ENCODE measurements around the gene COL4A2.

COL4A2 gene

GRCh38 chr13:110351636-110352420 lies 44.7 kb downstream of the COL4A2 start:
- Histone ChIP-seq H3K9me3 (ENCODE audit: insufficient read depth, low read length) (no peaks in the 10 kb centered on the region), H3K36me3 (ENCODE audit: insufficient read depth, insufficient read length, low read length) (peaks cover 10% of the 10 kb centered on the region), H3K9ac (ENCODE audit: insufficient read length, low read depth) (no peak overlapping the region), H3K4me1 (ENCODE audit: insufficient read depth, insufficient read length) (no peaks in the 10 kb centered on the region), H3K27me3 (ENCODE audit: insufficient read depth, insufficient read length) (no peaks in the 10 kb centered on the region), H3K4me3 (ENCODE audit: insufficient read length, low read depth) (no peak overlapping the region)
- TF ChIP-seq YY1 (IDR thresholded peaks at IDR 0.05; ENCODE audit: insufficient read depth, insufficient read length), result no peak
- no peak for TF ChIP-seq SUZ12 (IDR thresholded peaks at IDR 0.05; ENCODE audit: extremely low read depth, insufficient read depth, insufficient read length)
- no peak for TF ChIP-seq ZNF274 (IDR thresholded peaks at IDR 0.05; ENCODE audit: low read depth, low read length)
- DNase-seq (ENCODE audit: low read depth, low spot score), result no peak

GRCh38 chr13:110352735-110353134 lies 45.7 kb downstream of the COL4A2 start:
- no peaks in the 10 kb centered on the region for H3K9me3 ChIP-seq (ENCODE audit: insufficient read depth, low read length)

GRCh38 chr13:110353339-110353977 lies 46.4 kb downstream of the COL4A2 start:
- H3K36me3 ChIP-seq (ENCODE audit: insufficient read depth, insufficient read length, low read length), result peaks cover 21% of the 10 kb centered on the region
- H3K27me3 ChIP-seq (ENCODE audit: insufficient read depth, insufficient read length), result no peaks in the 10 kb centered on the region
- TF ChIP-seq SUZ12 (IDR thresholded peaks at IDR 0.05; ENCODE audit: extremely low read depth, insufficient read depth, insufficient read length) (no peak), YY1 (IDR thresholded peaks at IDR 0.05; ENCODE audit: insufficient read depth, insufficient read length) (no peak), ZNF274 (IDR thresholded peaks at IDR 0.05; ENCODE audit: low read depth, low read length) (no peak)
- H3K4me3 ChIP-seq (ENCODE audit: insufficient read length, low read depth), result no peak overlapping the region
- H3K4me1 ChIP-seq (ENCODE audit: insufficient read depth, insufficient read length), result no peaks in the 10 kb centered on the region
- H3K9ac ChIP-seq (ENCODE audit: insufficient read length, low read depth), result no peak overlapping the region
- H3K9me3 ChIP-seq (ENCODE audit: insufficient read depth, low read length), result no peaks in the 10 kb centered on the region
- no peak for DNase-seq (ENCODE audit: low read depth, low spot score)

More at GRCh38 chr13:110352735-110353134, 45.7 kb downstream of the COL4A2 start:
- Histone ChIP-seq H3K27me3 (ENCODE audit: insufficient read depth, insufficient read length) (no peaks in the 10 kb centered on the region), H3K9ac (ENCODE audit: insufficient read length, low read depth) (no peak overlapping the region), H3K36me3 (ENCODE audit: insufficient read depth, insufficient read length, low read length) (peaks cover 15% of the 10 kb centered on the region), H3K4me1 (ENCODE audit: insufficient read depth, insufficient read length) (no peaks in the 10 kb centered on the region), H3K4me3 (ENCODE audit: insufficient read length, low read depth) (no peak overlapping the region)
- DNase-seq (ENCODE audit: low read depth, low spot score), result no peak
- no peak for TF ChIP-seq ZNF274 (IDR thresholded peaks at IDR 0.05; ENCODE audit: low read depth, low read length)
- no peak for TF ChIP-seq YY1 (IDR thresholded peaks at IDR 0.05; ENCODE audit: insufficient read depth, insufficient read length)
- TF ChIP-seq SUZ12 (IDR thresholded peaks at IDR 0.05; ENCODE audit: extremely low read depth, insufficient read depth, insufficient read length), result no peak

- H3K4me3 ChIP-seq (ENCODE audit: insufficient read length, low read depth), result no peak overlapping the region
- peaks cover 19% of the 10 kb centered on the region for H3K36me3 ChIP-seq (ENCODE audit: insufficient read depth, insufficient read length, low read length)
- H3K9me3 ChIP-seq (ENCODE audit: insufficient read depth, low read length), result no peaks in the 10 kb centered on the region
- no peak overlapping the region for H3K9ac ChIP-seq (ENCODE audit: insufficient read length, low read depth)
- DNase-seq (ENCODE audit: low read depth, low spot score), result no peak
- no peaks in the 10 kb centered on the region for H3K4me1 ChIP-seq (ENCODE audit: insufficient read depth, insufficient read length)
- H3K27me3 ChIP-seq (ENCODE audit: insufficient read depth, insufficient read length), result no peaks in the 10 kb centered on the region
- no peak for TF ChIP-seq ZNF274 (IDR thresholded peaks at IDR 0.05; ENCODE audit: low read depth, low read length)
- no peak for TF ChIP-seq SUZ12 (IDR thresholded peaks at IDR 0.05; ENCODE audit: extremely low read depth, insufficient read depth, insufficient read length)
- no peak for TF ChIP-seq YY1 (IDR thresholded peaks at IDR 0.05; ENCODE audit: insufficient read depth, insufficient read length)
Observed at GRCh38 chr13:110354123-110354627, 47.1 kb downstream of the COL4A2 start.

GRCh38 chr13:110354715-110355473 lies 47.8 kb downstream of the COL4A2 start:
- Histone ChIP-seq H3K9ac (ENCODE audit: insufficient read length, low read depth) (no peak overlapping the region), H3K9me3 (ENCODE audit: insufficient read depth, low read length) (no peaks in the 10 kb centered on the region), H3K4me1 (ENCODE audit: insufficient read depth, insufficient read length) (no peaks in the 10 kb centered on the region), H3K27me3 (ENCODE audit: insufficient read depth, insufficient read length) (no peaks in the 10 kb centered on the region), H3K36me3 (ENCODE audit: insufficient read depth, insufficient read length, low read length) (peaks cover 20% of the 10 kb centered on the region), H3K4me3 (ENCODE audit: insufficient read length, low read depth) (no peak overlapping the region)
- DNase-seq (ENCODE audit: low read depth, low spot score), result no peak
- TF ChIP-seq YY1 (IDR thresholded peaks at IDR 0.05; ENCODE audit: insufficient read depth, insufficient read length), result no peak
- no peak for TF ChIP-seq SUZ12 (IDR thresholded peaks at IDR 0.05; ENCODE audit: extremely low read depth, insufficient read depth, insufficient read length)
- no peak for TF ChIP-seq ZNF274 (IDR thresholded peaks at IDR 0.05; ENCODE audit: low read depth, low read length)

- Histone ChIP-seq H3K36me3 (ENCODE audit: insufficient read depth, insufficient read length, low read length) (peaks cover 24% of the 10 kb centered on the region), H3K4me1 (ENCODE audit: insufficient read depth, insufficient read length) (no peaks in the 10 kb centered on the region), H3K4me3 (ENCODE audit: insufficient read length, low read depth) (no peak overlapping the region), H3K27me3 (ENCODE audit: insufficient read depth, insufficient read length) (no peaks in the 10 kb centered on the region), H3K9ac (ENCODE audit: insufficient read length, low read depth) (no peak overlapping the region), H3K9me3 (ENCODE audit: insufficient read depth, low read length) (no peaks in the 10 kb centered on the region)
- DNase-seq (ENCODE audit: low read depth, low spot score), result no peak
- TF ChIP-seq ZNF274 (IDR thresholded peaks at IDR 0.05; ENCODE audit: low read depth, low read length), result no peak
Observed at GRCh38 chr13:110356362-110356761, 49.3 kb downstream of the COL4A2 start.

- no peaks in the 10 kb centered on the region for H3K4me1 ChIP-seq (ENCODE audit: insufficient read depth, insufficient read length)
- no peaks in the 10 kb centered on the region for H3K27me3 ChIP-seq (ENCODE audit: insufficient read depth, insufficient read length)
- H3K36me3 ChIP-seq (ENCODE audit: insufficient read depth, insufficient read length, low read length), result peaks cover 32% of the 10 kb centered on the region
- DNase-seq (ENCODE audit: low read depth, low spot score), result no peak
- no peak overlapping the region for H3K4me3 ChIP-seq (ENCODE audit: insufficient read length, low read depth)
- TF ChIP-seq YY1 (IDR thresholded peaks at IDR 0.05; ENCODE audit: insufficient read depth, insufficient read length), result no peak
- TF ChIP-seq ZNF274 (IDR thresholded peaks at IDR 0.05; ENCODE audit: low read depth, low read length), result no peak
- no peak for TF ChIP-seq SUZ12 (IDR thresholded peaks at IDR 0.05; ENCODE audit: extremely low read depth, insufficient read depth, insufficient read length)
- no peak overlapping the region for H3K9ac ChIP-seq (ENCODE audit: insufficient read length, low read depth)
- no peaks in the 10 kb centered on the region for H3K9me3 ChIP-seq (ENCODE audit: insufficient read depth, low read length)
Observed at GRCh38 chr13:110358381-110358780, 51.3 kb downstream of the COL4A2 start.
